Lower leg skin (tissue), 3 donors: ENCODE measurements around the gene MTHFD1.

ENCODE experiments used
- CTCF ChIP-seq, 3 donors: fragments of 450-650 bp; IDR thresholded peaks; one replicate each; pipeline ENCODE4 v1.5.1; 2016; ENCODE audit warnings: antibody characterized with exemption in 3 of 3, mild to moderate bottlenecking in 3 of 3, moderate library complexity in 2 of 3
- POLR2A ChIP-seq, 2 donors: fragments of 450-650 bp; IDR thresholded peaks; one replicate each; pipeline ENCODE4 v1.6.1; 2016 to 2017; ENCODE audit warnings: antibody characterized with exemption in 2 of 2, mild to moderate bottlenecking in 1 of 2, moderate library complexity in 1 of 2

DNA sequence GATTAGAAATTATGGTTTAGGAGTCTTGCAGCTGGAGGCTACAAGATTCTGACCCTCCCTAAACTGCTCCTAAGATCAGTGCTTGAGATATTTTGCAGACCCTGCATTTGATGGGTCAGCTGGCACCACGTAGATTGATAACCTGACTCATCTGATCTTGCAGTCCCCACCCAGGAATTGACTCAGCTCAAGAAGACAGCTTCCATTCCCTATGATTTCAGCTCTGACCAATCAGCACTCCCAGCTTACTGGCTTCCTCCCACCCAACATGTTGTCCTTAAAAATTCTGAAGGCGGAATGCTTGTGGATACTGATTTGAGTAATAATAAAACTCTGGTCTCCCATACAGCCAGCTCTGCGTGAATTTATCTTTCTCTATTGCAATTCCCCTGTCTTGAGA lies 23.2 kb upstream of the MTHFD1 start:
- no peak for TF ChIP-seq POLR2A (IDR thresholded peaks at IDR 0.05)
- TF ChIP-seq CTCF (IDR thresholded peaks at IDR 0.05), result no peak
